ENCODE data around the gene ING2.
"Not testable (repeated sequence)": the region's sequence is repeated elsewhere in the genome, so short reads cannot be mapped to it uniquely, and the experiment has no call there.

ING2 gene

GRCh38 chr4:183504930-183505610, at the start of gene ING2:
Gene ING2, plus strand, starts transcription at chr4:183505058. Its CDS starts 138 bp downstream, at chr4:183505196.
- peak; percentile 9 for DNase-seq

GRCh38 chr4:183455431-183456195, 49.2 kb upstream of the ING2 start:
- no peak for DNase-seq

GRCh38 chr4:183458005-183458404, 46.9 kb upstream of the ING2 start:
- DNase-seq = no peak

GRCh38 chr4:183463903-183464619, 40.8 kb upstream of the ING2 start:
- not testable (repeated sequence) for DNase-seq

DNA sequence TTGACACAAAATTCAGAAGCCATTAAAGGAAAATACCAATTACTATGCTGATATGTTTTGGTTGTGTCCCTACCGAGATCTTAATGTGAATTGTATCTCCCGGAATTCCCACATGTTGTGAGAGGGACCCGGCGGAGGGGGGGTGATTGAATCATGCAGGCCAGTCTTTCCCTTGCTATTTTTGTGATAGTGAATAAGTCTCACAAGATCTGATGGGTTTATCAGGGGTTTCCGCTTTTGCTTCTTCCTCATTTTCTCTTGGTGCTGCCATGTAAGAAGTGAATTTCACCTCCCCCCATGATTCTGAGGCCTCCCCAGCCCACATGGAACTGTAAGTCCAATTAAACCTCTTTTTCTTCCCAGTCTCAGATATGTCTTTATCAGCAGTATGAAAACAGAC, 39.0 kb upstream of the ING2 start:
- DNase-seq = not testable (repeated sequence)

DNA sequence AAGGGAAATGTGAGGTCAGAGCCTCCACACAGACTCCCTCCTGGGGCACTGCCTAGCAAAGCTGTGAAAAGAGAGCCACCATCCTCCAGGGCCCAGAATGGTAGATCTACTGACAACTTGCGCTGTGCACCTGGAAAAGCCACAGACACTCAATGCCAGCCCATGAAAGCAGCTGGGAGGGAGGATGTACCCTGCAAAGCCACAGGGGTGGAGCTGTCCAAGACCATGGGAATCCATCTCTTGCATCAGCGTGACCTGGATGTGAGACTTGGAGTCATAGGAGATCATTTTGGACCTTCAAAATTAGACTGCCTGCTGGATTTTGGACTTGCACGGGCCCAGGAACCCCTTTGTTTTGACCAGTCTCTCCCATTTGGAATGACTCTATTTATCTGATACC, 37.6 kb upstream of the ING2 start:
- DNase-seq = no peak

- no peak for DNase-seq
These were observed 36.4 kb upstream of the ING2 start for GRCh38 chr4:183468210-183469095.

GRCh38 chr4:183469285-183469684, 35.6 kb upstream of the ING2 start:
- DNase-seq = no peak

GRCh38 chr4:183469936-183470335, 34.9 kb upstream of the ING2 start:
- no peak for DNase-seq

GRCh38 chr4:183470821-183471220, 34.0 kb upstream of the ING2 start:
- DNase-seq = no peak

DNA sequence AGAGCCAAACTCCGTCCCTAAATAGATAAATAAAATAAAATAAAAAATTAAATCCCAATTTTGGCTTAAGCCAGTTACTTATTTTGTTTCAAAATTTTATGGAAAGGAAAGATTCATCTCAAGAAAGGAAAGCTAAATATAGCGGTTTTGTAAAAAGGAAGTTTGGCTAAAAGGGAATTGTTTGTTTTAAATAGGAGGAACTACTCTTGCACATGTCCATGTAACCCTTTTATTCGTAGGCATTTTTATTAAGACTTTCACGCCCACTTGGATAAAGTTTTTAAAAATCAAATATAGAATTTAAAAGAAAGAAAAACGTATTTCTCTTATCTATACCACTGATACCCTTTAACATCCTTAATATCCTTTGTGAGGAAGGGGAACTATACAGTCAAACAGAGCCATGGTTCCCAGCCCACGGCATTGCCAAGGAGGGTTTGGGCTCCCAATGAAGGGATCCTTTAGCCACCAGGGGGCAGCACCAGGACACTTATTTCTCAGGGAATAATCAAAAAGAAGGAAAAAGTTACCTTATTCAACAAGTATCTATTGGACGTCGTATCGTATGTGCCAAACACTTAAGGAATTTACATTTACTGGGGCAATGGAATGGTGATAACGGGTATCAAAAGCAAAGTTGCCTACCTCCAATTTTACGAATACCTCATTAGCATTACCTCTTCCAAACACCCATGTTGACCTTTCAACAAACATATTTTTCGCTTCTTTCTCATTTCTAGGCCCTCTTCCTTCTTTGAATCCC, 32.7 kb upstream of the ING2 start:
- DNase-seq = peak; percentile 34

DNA sequence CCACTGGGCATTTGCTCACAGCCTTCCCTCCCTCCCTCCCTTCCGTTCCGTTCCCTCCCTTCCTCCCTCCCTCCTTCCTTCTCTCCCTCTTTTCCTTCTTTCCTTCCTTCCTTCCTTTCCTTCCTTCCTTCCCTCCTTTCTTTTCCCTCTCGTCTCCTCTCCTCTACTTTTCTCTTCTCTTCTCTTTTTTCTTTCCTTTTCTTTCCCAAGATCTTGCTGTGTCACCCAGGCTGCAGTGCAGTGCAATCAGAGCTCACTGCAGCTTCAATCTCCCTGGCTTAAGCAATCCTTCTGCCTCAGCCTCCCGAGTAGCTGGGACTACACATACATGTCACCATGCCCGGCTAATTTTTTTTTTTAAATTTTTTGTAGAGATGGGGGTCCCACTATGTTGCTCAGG, 26.7 kb upstream of the ING2 start:
- no peak for DNase-seq

GRCh38 chr4:183478926-183479325, 25.9 kb upstream of the ING2 start:
- no peak for DNase-seq

DNA sequence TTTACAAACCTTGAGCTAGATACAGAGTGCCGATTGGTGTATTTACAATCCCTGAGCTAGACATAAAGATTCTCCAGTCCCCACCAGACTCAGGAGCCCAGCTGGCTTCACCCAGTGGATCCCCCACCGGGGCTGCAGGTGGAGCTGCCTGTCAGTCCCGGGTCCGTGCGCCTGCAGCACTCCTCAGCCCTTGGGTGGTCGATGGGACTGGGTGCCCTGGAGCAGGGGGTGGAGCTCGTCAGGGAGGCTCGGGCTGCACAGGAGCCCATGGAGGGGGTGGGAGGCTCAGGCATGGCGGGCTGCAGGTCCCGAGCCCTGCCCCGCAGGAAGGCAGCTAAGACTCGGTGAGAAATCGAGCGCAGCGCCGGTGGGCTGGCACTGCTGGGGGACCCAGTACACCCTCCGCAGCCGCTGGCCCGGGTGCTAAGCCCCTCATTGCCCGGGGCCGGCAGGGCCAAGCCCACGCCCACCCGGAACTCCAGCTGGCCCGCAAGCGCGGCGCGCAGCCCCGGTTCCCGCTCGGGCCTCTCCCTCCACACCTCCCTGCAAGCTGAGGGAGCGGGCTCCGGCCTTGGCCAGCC, 22.3 kb upstream of the ING2 start:
- DNase-seq = not testable (repeated sequence)

DNA sequence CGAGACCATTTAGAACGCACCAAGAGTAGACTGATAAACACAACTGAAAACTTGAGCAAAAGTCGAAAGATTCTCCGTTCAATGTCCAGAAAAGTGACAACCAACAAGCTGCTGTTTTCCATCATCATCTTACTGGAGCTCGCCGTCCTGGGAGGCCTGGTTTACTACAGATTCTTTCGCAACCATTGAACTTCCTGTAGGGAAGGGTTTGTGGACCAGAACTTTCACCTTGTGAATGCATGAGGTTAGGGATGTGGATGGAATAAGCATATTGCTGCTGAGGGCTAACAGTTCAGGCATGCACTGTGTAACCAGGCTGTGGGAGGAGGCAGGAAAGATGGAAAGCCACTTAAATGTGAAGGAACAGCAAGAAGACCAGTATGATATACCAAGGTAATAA, 20.9 kb upstream of the ING2 start:
- no peak for DNase-seq

- DNase-seq = no peak
These were observed 19.3 kb upstream of the ING2 start for GRCh38 chr4:183485411-183486160.

DNA sequence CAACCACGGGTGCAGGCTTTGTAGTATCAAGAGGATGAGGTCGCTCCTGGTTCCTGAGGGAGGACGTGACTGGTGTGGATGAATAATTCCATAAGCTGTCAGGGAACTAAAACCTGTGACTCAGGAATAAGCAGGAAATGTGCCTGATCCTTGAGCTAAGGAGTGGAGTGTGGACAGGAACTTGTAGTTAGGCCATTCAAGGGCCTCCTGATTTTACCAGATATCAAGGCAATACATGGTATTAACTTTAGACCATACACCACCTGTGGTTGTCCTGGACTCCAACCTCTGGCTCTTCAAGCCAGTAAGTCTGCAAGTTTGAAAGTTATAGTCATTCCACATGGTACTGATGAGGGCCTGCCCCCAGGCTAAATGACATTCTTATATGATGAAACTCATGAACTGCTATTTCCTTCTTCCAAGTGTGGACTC, 12.1 kb upstream of the ING2 start:
- DNase-seq = no peak

DNA sequence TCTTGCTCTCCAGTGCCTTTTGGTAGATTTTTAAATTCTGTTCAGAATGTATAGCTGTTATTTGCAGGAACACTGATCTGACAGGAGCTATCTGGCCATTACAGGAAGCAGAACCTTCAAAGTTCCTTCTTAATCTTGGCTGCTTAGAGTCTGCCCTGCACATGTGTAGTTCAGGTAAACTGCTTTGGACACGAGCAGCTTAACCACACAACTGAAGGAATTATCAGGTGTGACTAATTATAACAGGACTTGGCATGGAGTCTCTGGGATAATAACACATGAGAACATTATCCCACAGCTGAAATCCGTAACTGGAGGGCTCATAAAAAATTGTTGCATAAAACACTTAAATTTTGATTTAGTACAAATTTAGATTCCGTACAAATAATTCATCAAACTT, 11.6 kb upstream of the ING2 start:
- DNase-seq = no peak

- no peak for DNase-seq
These were observed 9.7 kb upstream of the ING2 start for GRCh38 chr4:183495184-183495583.

DNA sequence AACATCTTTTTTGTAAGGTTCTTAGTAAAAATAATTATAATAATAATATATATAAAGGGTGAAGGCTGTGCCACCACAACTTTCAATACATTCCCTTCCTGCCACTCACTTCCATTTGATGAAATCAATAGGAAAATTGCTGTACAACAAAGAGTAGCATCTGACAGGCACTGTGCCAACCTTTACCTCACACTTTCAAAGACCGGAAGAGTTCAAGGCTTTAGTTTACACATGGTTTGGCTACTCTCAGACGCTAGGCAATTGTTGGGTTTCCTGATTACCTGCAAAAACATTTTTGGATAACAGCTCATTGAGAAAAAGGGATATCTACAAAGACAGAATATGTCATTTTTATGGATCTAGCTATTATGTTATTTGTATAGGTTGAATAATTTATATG, 5.5 kb upstream of the ING2 start:
- peak; percentile 10 for DNase-seq

DNA sequence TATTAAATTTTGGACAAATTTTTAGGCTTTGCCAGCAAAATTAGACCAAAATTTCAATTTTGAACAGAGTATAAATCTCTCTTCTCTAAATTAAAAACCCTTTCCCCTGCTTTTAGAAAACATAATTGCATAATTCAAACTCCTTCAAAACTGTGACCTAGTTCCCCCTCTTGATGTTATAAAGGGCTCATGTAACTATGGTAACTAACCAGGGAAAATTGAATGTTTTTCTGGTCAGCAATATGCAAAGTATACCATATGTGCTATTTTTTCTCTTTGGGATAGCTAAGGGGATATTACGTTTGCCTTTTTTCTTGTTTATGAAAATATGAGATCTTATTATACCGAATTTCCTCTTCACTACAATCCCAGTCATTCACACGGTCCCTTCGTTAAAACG, 5.1 kb upstream of the ING2 start:
- DNase-seq = no peak

Data from NCI-H1105 (cell line).